ENCODE data around the gene MMD2. TPM values are rescaled to one million over a fixed set of nuclear protein-coding genes. Genes with fewer than 3 reads are reported as not detected.

The MMD2 gene
- total and polyA plus RNA-seq, 2 donors (not counting 3 experiments of a cell fraction or from before 2014, with no cell fraction given): not detected

- H3K36me3 ChIP-seq (ENCODE audit: control insufficient read depth in 2 of 2, extremely low read depth in 1 of 2, insufficient read depth in 2 of 2, low read length in 2 of 2): no peaks in the 10 kb centered on the region
- intact Hi-C loops (cut with micrococcal nuclease) (no loop called here), dilution Hi-C loops (cut with MboI; ENCODE audit: extremely low pct_ligation_motif_present, low sequenced_read_pairs) (no loop called here)
- no peak for FAIRE-seq
- POLR2A ChIA-PET: no interaction called here
- no peaks in the 10 kb centered on the region for H4K20me1 ChIP-seq (replicated peaks; ENCODE audit: control insufficient read depth, extremely low read depth, insufficient read depth, low read length)
- no TSS peak for BruUV-seq (replicated peaks)
- peaks cover 0 to 2% of the 10 kb centered on the region in 2 experiments for H3K27me3 ChIP-seq (ENCODE audit: control insufficient read depth in 2 of 2, insufficient read depth in 2 of 2, low read length in 2 of 2)
- no peak overlapping the region for H2AFZ ChIP-seq (ENCODE audit: low read depth, low read length)
- no peak overlapping the region for H3K9ac ChIP-seq (replicated peaks; ENCODE audit: extremely low read depth, insufficient read depth, low read length)
- no peaks in the 10 kb centered on the region for H3K9me3 ChIP-seq (replicated peaks; ENCODE audit: control insufficient read depth, insufficient read depth, low read length)
- no peaks in the 10 kb centered on the region for H3K9me1 ChIP-seq (replicated peaks; ENCODE audit: control insufficient read depth, extremely low read depth, insufficient read depth, low read length)
- H3K27ac ChIP-seq (ENCODE audit: insufficient read depth, low read depth, low read length): no peak overlapping the region
- TF ChIP-seq CTCF (IDR thresholded peaks at IDR 0.05; ENCODE audit: extremely low read depth in 1 of 2, insufficient read depth in 1 of 2, low read depth in 1 of 2, low read length in 2 of 2) (no peak), POLR2A (IDR thresholded peaks at IDR 0.05; ENCODE audit: low read depth, low read length) (no peak), MAX (IDR thresholded peaks at IDR 0.05; ENCODE audit: insufficient read depth, insufficient read length) (no peak), MYC (IDR thresholded peaks at IDR 0.05; ENCODE audit: low read depth, low read length) (no peak), GATA2 (IDR thresholded peaks at IDR 0.05; ENCODE audit: insufficient read depth, insufficient read length, low read depth, low read length) (no peak), JUN (IDR thresholded peaks at IDR 0.05; ENCODE audit: borderline replicate concordance, insufficient read depth, insufficient read length, low read depth) (no peak), EZH2 (IDR thresholded peaks at IDR 0.05; ENCODE audit: borderline replicate concordance, low read depth, low read length, severe bottlenecking) (no peak), POLR2AphosphoS5 (IDR thresholded peaks at IDR 0.05; ENCODE audit: insufficient read depth, low read depth, low read length) (no peak), FOS (IDR thresholded peaks at IDR 0.05; ENCODE audit: borderline replicate concordance, insufficient read depth, low read length) (no peak)
- H3K79me2 ChIP-seq (ENCODE audit: control insufficient read depth, insufficient read depth, low read length): no peaks in the 10 kb centered on the region
- CTCF ChIA-PET: interaction anchor here (1.1 kb wide), 3 partner anchors 19 to 69 kb away, joined by 3 to 6 read pairs (median 3); partner anchors contain the start of gene RADIL
- no peaks in the 10 kb centered on the region for H3K4me1 ChIP-seq (ENCODE audit: control insufficient read depth, extremely low read depth, insufficient read depth, low read length)
- no peak overlapping the region for H3K4me3 ChIP-seq (replicated peaks in 1 of 3; ENCODE audit: insufficient read depth in 1 of 3, low read depth in 1 of 3, low read length in 3 of 3)
- peak; percentile 10 for DNase-seq (ENCODE audit: low read depth, low spot score)
- H3K4me2 ChIP-seq (ENCODE audit: insufficient read depth, low read length): no peak overlapping the region
Measured at GRCh38 chr7:4951903-4952636, 6.9 kb downstream of the MMD2 start.
